Measurements from ENCODE around the gene BEST4. TPM values are rescaled to one million over a fixed set of nuclear protein-coding genes. Genes with fewer than 3 reads are reported as not detected.

BEST4 gene
- total and polyA plus RNA-seq, 2 of the 13 experiments (the other 11 are each of a cell fraction or from before 2014, with no cell fraction given): 0.77 to 1.4 TPM

- TF ChIP-seq, protein P1, sequence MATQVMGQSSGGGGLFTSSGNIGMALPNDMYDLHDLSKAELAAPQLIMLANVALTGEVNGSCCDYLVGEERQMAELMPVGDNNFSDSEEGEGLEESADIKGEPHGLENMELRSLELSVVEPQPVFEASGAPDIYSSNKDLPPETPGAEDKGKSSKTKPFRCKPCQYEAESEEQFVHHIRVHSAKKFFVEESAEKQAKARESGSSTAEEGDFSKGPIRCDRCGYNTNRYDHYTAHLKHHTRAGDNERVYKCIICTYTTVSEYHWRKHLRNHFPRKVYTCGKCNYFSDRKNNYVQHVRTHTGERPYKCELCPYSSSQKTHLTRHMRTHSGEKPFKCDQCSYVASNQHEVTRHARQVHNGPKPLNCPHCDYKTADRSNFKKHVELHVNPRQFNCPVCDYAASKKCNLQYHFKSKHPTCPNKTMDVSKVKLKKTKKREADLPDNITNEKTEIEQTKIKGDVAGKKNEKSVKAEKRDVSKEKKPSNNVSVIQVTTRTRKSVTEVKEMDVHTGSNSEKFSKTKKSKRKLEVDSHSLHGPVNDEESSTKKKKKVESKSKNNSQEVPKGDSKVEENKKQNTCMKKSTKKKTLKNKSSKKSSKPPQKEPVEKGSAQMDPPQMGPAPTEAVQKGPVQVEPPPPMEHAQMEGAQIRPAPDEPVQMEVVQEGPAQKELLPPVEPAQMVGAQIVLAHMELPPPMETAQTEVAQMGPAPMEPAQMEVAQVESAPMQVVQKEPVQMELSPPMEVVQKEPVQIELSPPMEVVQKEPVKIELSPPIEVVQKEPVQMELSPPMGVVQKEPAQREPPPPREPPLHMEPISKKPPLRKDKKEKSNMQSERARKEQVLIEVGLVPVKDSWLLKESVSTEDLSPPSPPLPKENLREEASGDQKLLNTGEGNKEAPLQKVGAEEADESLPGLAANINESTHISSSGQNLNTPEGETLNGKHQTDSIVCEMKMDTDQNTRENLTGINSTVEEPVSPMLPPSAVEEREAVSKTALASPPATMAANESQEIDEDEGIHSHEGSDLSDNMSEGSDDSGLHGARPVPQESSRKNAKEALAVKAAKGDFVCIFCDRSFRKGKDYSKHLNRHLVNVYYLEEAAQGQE (IDR thresholded peaks at IDR 0.05; ENCODE audit: borderline replicate concordance in 1 of 2, low read depth in 1 of 2, low read length in 2 of 2): no peak
- no peak for TF ChIP-seq ZNF574 (CRISPR knock-in tag; IDR thresholded peaks at IDR 0.05)
- TF ChIP-seq TARDBP (CRISPR knock-in tag; IDR thresholded peaks at IDR 0.05): no peak
- no peak for TF ChIP-seq ZNF891 (CRISPR knock-in tag; IDR thresholded peaks at IDR 0.05)
- TF ChIP-seq, protein P2, sequence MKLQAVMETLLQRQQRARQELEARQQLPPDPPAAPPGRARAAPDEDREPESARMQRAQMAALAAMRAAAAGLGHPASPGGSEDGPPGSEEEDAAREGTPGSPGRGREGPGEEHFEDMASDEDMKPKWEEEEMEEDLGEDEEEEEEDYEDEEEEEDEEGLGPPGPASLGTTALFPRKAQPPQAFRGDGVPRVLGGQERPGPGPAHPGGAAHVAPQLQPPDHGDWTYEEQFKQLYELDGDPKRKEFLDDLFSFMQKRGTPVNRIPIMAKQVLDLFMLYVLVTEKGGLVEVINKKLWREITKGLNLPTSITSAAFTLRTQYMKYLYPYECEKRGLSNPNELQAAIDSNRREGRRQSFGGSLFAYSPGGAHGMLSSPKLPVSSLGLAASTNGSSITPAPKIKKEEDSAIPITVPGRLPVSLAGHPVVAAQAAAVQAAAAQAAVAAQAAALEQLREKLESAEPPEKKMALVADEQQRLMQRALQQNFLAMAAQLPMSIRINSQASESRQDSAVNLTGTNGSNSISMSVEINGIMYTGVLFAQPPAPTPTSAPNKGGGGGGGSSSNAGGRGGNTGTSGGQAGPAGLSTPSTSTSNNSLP (IDR thresholded peaks at IDR 0.05; ENCODE audit: low read depth, low read length): no peak
- no peak for TF ChIP-seq RFXANK (CRISPR knock-in tag; IDR thresholded peaks at IDR 0.05)
- TF ChIP-seq MBNL3 (CRISPR knock-in tag; conservative IDR thresholded peaks at IDR 0.05): no peak
- no peak for TF ChIP-seq DRAP1 (CRISPR knock-in tag; IDR thresholded peaks at IDR 0.05)
- TF ChIP-seq, protein P3, sequence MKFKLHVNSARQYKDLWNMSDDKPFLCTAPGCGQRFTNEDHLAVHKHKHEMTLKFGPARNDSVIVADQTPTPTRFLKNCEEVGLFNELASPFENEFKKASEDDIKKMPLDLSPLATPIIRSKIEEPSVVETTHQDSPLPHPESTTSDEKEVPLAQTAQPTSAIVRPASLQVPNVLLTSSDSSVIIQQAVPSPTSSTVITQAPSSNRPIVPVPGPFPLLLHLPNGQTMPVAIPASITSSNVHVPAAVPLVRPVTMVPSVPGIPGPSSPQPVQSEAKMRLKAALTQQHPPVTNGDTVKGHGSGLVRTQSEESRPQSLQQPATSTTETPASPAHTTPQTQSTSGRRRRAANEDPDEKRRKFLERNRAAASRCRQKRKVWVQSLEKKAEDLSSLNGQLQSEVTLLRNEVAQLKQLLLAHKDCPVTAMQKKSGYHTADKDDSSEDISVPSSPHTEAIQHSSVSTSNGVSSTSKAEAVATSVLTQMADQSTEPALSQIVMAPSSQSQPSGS (CRISPR knock-in tag; IDR thresholded peaks at IDR 0.05): no peak
- 0 out of 2 replicates have a peak, but pooled peaks have one; percentile 8 for TF ChIP-seq TBX2 (CRISPR knock-in tag; IDR thresholded peaks at IDR 0.05; ENCODE audit: borderline replicate concordance)
- TF ChIP-seq, protein P4, sequence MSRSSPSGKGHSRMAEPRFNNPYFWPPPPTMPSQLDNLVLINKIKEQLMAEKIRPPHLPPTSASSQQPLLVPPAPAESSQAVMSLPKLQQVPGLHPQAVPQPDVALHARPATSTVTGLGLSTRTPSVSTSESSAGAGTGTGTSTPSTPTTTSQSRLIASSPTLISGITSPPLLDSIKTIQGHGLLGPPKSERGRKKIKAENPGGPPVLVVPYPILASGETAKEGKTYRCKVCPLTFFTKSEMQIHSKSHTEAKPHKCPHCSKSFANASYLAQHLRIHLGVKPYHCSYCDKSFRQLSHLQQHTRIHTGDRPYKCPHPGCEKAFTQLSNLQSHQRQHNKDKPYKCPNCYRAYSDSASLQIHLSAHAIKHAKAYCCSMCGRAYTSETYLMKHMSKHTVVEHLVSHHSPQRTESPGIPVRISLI (CRISPR knock-in tag; IDR thresholded peaks at IDR 0.05; ENCODE audit: borderline replicate concordance): peak; percentile 32; the same call in 1 of the 2 replicates
- no peak for TF ChIP-seq ZNF20 (CRISPR knock-in tag; IDR thresholded peaks at IDR 0.05)
- TF ChIP-seq ZNF770 (CRISPR knock-in tag; IDR thresholded peaks at IDR 0.05): no peak
- 0 out of 2 replicates have a peak, but pooled peaks have one; percentile 22 for TF ChIP-seq MTA1 (CRISPR knock-in tag; IDR thresholded peaks at IDR 0.05; ENCODE audit: borderline replicate concordance)
- TF ChIP-seq ZNF777 (CRISPR knock-in tag; IDR thresholded peaks at IDR 0.05): no peak
Measured at GRCh38 chr1:44786841-44787426, 1.0 kb downstream of the BEST4 start (continued).

Data from HepG2 (cell line).